SW480 (cell line): ENCODE data around the gene CELF2.

ENCODE experiments used
- DNase-seq: peaks from one replicate; pipeline ENCODE4 v3.0.0-alpha.2; 2016; ENCODE audit warnings: low spot score

The CELF2 gene

GRCh38 chr10:11303361-11304170 lies 285.9 kb downstream of the CELF2 start:
- no peak for DNase-seq

DNA sequence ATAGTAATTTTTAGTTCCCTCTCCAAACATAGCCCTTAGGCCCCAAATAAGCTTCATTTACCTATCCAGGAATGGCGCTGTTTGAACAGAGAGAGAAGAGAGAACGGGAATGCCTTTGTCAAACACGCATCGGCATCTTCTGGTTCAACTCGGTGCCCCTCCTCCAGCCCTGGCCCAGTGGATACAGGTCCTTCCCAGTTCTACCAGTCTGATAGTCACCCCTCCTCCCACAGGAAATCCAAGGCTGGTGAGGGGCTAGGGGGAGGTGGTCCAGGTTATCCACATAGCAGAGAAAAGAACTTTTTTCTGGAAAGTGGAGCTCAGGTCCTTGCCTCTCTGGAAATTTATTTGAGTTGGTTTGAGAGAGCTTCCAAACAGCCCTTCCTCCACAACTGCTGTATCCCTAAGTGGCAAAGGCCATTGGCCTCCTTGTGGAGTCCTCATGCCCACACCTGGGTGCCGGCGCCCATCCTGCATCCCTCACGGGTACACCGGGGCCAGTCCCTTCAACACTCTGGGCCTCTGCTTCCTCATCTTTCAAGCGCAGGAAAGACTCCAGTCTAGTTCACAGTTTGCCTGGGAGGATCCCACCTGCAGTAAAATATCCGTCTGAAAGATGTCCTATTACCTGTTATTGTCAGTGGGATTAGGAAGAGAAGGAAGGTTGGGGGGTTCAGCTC lies 287.4 kb downstream of the CELF2 start:
- no peak for DNase-seq

GRCh38 chr10:11305825-11306593 lies 288.3 kb downstream of the CELF2 start:
- no peak for DNase-seq

DNA sequence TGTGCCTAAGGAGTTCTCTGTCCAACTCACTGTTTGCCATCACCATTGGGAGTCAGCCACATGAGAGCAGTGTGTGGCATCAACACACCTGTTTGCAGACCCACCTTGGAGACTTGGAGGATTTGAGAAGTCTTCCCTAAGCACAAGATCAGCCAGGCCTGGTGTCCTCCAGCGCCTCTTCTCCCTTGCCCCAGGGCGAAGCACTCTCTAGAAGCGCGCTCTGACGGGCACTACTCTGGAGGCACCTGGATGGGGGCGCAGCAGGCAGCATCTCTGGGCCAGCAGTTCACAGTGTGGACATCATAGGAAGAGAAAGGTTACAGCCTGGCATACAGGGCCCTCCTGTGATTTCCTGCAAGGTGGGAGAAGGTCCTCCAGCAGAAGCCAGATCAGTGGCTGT lies 289.3 kb downstream of the CELF2 start:
- no peak for DNase-seq

- DNase-seq = no peak
Observed at GRCh38 chr10:11307937-11308336, 290.3 kb downstream of the CELF2 start.

DNA sequence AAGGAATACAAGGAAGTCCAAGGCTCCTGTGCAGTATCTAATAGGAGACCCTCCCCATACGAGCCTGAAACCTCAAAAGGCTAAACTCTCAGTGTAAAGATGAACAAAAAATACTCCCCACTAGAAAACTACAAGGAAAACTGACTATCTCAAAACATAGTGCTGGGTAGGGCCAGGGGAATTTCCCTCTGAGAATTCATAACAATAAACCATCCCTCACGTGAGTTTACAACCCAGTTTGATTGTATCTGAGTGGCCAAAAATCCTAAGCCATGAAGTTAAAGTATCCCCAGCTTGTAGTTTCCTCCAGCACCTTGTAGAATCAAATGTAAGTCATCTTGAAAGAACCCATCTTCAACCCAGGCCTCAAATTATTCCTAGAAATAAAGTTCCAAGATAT lies 293.4 kb downstream of the CELF2 start:
- no peak for DNase-seq

DNA sequence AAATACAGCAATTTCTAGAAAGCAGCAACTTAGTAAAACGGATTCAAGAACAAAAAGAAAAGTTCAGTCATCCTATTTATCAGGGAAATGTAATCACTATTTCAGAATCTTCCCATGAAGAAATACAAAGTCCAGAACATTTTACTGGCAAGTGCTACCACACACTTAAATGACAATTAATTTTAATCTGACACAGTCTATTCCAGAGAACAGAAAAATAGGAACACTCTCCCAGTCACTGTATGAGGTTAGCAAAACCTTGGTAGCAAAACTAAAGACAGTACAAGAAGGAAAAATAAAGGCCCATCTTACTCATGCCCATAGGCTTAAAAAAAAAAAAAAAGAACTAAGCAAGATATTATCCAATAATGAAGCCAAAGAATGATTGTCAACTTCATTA lies 295.8 kb downstream of the CELF2 start:
- DNase-seq = no peak

GRCh38 chr10:11317936-11318670 lies 300.4 kb downstream of the CELF2 start:
- no peak for DNase-seq

GRCh38 chr10:11318826-11319598 lies 301.3 kb downstream of the CELF2 start:
- no peak for DNase-seq

GRCh38 chr10:11319990-11320602 lies 302.4 kb downstream of the CELF2 start:
- DNase-seq = no peak

DNA sequence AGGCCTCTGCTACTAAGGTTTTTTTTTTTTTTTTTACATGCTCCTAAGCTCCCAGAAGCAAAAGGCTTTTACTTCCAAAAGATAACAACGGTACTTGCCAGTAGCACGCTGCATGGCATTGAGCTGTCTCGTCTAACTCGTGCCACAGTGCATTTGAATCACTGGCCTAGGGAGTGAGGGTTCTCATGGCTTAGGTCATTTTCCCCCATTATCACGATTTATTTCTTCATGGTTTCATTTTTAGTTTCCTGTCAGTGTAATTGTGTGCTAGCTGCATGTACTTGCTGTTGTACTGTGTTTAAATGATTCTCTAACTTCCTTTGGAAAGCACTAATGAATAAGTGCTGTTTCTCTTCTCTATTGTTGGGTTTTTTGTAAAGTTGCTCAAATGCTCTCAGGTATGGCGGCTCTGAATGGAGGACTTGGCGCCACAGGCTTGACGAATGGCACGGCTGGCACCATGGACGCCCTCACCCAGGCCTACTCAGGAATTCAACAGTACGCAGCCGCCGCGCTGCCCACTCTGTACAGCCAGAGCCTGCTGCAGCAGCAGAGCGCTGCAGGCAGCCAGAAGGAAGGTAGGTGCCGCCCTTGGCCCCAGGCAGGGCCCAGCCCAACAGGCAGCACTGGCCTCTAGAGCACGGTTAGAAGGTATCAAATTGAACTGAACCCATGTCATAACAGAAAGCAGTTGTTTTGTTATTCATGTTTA lies 303.3 kb downstream of the CELF2 start:
- DNase-seq = no peak

GRCh38 chr10:11322698-11323097 lies 305.0 kb downstream of the CELF2 start:
- DNase-seq = no peak

GRCh38 chr10:11324761-11325321 lies 307.2 kb downstream of the CELF2 start:
- DNase-seq = no peak

GRCh38 chr10:11325817-11326216 lies 308.1 kb downstream of the CELF2 start:
- no peak for DNase-seq

DNA sequence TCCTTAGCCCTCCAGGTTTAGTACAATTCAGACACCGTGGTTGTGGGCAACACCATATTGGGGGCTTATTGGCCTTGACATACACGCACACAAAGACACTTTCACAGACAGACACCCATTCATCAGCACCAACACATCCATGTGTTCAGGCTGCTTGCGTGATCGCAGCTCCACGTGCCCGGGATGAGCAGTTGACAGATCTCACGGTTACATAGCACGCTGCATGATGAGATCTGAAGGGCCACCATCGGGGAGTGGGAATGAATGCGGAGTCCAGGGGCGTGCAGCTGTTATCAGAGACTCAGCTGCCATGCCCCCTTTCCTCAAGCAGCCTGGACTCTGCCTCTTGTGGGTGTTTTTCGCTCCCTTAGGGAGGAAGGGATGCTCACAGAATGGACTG lies 308.6 kb downstream of the CELF2 start:
- no peak for DNase-seq

DNA sequence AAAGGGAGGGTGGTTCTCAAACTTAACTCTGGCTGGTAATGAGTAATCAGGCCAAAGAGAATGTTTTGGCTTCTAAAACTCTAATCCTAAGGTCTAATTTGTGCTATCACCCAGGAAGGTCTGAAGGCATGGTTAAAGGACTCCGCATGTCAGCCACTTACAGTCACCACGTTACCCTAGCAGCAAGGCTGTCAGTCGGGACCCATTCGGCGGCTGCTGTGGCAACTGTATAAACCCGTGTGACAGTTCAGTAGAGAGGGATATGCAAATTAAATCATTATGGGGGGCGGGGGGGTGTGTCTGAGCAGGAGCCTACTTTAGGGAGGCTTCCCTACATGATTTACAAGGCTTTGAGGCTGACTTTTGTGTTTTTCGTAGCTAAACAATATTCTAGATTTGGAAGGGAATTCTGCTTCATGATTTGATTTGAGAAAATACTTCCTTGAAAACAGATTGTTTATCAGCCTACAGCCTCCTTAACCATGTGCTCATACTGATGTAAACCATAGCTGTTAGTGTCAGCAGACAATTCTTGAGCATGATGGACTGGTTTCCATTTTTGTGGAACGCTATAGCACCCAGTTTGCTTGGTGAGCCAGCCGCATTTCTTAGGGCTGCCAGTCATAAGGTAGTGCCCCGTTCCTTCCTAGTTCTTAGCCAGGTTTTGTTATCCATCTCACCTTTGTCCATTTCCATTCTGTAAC lies 309.4 kb downstream of the CELF2 start:
- no peak for DNase-seq

- no peak for DNase-seq
Observed at GRCh38 chr10:11328264-11329061, 310.8 kb downstream of the CELF2 start.

GRCh38 chr10:11329062-11329673 lies 311.5 kb downstream of the CELF2 start:
- DNase-seq = no peak
